Aorta (tissue), 4 donors: ENCODE results near the gene ARL2BP. TPM values are rescaled to one million over a fixed set of nuclear protein-coding genes. Genes with fewer than 3 reads are reported as not detected.

Experiments
- polyA plus RNA-seq, 2 donors: library from polyadenylated mRNA; stranded (reverse); fragments of 200-250 nt; gene quantifications; one replicate each; pipeline ENCODE4 v1.2.3, GENCODE V29; 2013
- total RNA-seq, 2 donors: library from RNA; stranded (reverse); fragmentation: NEBNext Ultra II Directional; extraction: Animal tissue kit (Norgen Biotek cat#: 25700); gene quantifications; one replicate each; pipeline ENCODE4 v1.2.1, GENCODE V29; 2021
- donor health status: healthy with polysubstance abuse.
- donor health status: Bipolar disorder and iron deficiency.
- donor health status: DM: no; HTN: no; CAD: no.
- donor health status: DM: yes; HTN: yes; CAD: no.

The ARL2BP gene
- total and polyA plus RNA-seq, 4 donors, result 39.1 to 65.4 (median 44.8) TPM

Other genes starting within 250 kb of the ARL2BP start
- 10 to 100 TPM; 29.4 to 37.1 TPM for gene CPNE2, start 152.7 kb upstream of the ARL2BP start, total RNA-seq
- gene CPNE2, start 152.7 kb upstream of the ARL2BP start, polyA plus RNA-seq, result 10 to 100 TPM; 19.0 to 21.4 TPM
- gene PSME3IP1, start 59.2 kb upstream of the ARL2BP start, total RNA-seq, result 10 to 100 TPM; 59.8 to 85.7 TPM
- gene PSME3IP1, start 59.2 kb upstream of the ARL2BP start, polyA plus RNA-seq, result 10 to 100 TPM; 34.9 to 90.8 TPM
- 10 to 100 TPM; 30.9 to 32.5 TPM for gene RSPRY1, start 58.9 kb upstream of the ARL2BP start, total RNA-seq
- 10 to 100 TPM; 10.4 to 12.7 TPM for gene RSPRY1, start 58.9 kb upstream of the ARL2BP start, polyA plus RNA-seq
- gene PLLP, start 39.4 kb downstream of the ARL2BP start, total RNA-seq, result 1 to 10 TPM; 2.2 to 2.6 TPM
- gene PLLP, start 39.4 kb downstream of the ARL2BP start, polyA plus RNA-seq, result 1 to 10 TPM; 3.0 to 7.6 TPM
- gene CCL22, start 113.5 kb downstream of the ARL2BP start, total RNA-seq, result under 1 TPM; 0.24 to 0.29 TPM
- under 1 TPM in 1 of 2 donors, not detected in 1; 0.08 TPM for gene CCL22, start 113.5 kb downstream of the ARL2BP start, polyA plus RNA-seq
- gene CX3CL1, start 127.2 kb downstream of the ARL2BP start, total RNA-seq, result 10 to 100 TPM; 45.5 to 47.5 TPM
- 10 to 100 TPM; 17.5 to 62.5 TPM for gene CX3CL1, start 127.2 kb downstream of the ARL2BP start, polyA plus RNA-seq
- under 1 TPM in 1 of 2 donors, not detected in 1; 0.94 TPM for gene CCL17, start 159.5 kb downstream of the ARL2BP start, total RNA-seq
- gene CCL17, start 159.5 kb downstream of the ARL2BP start, polyA plus RNA-seq, result not detected
- gene CIAPIN1, start 202.1 kb downstream of the ARL2BP start, total RNA-seq, result 10 to 100 TPM; 26.7 to 27.4 TPM
- 10 to 100 TPM; 16.3 to 21.6 TPM for gene CIAPIN1, start 202.1 kb downstream of the ARL2BP start, polyA plus RNA-seq
- gene COQ9, start 202.2 kb downstream of the ARL2BP start, total RNA-seq, result 10 to 100 TPM; 22.0 to 29.4 TPM
- 10 to 100 TPM; 28.9 to 48.2 TPM for gene COQ9, start 202.2 kb downstream of the ARL2BP start, polyA plus RNA-seq
- gene POLR2C, start 217.4 kb downstream of the ARL2BP start, total RNA-seq, result 10 to 100 TPM; 43.8 to 49.7 TPM
- gene POLR2C, start 217.4 kb downstream of the ARL2BP start, polyA plus RNA-seq, result 10 to 100 TPM; 49.3 to 55.3 TPM
- 10 to 100 TPM; 35.5 to 44.5 TPM for gene DOK4, start 241.2 kb downstream of the ARL2BP start, total RNA-seq
- 10 to 100 TPM; 26.4 to 54.1 TPM for gene DOK4, start 241.2 kb downstream of the ARL2BP start, polyA plus RNA-seq